ENCODE data around the gene ATE1. TPM values are rescaled to one million over a fixed set of nuclear protein-coding genes. Genes with fewer than 3 reads are reported as not detected.

The ATE1 gene
- polyA plus RNA-seq, 1 donor: 18.6 TPM

DNA sequence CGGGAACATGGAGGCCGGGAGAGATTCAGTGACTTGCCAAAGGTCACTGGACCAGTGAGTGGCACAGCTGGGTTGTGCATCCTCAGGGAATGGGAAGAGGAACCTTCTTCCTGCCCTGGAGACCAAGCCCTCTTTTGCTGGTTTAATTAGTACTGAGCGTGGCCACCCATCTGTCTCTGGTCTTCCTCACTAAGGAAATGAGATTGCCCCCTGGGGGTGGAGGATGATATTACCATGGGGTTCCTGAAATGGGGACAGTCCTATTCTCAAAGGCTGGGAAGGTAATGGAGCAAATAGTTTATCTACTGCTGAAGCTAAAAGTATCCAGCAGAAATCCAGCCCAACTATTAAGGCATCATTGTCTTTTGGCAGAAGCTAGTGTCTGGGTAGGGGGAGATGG lies 231.0 kb downstream of the ATE1 start:
- DNase-seq (ENCODE audit: low read depth): no peak

GRCh38 chr10:121695731-121696464 lies 231.9 kb downstream of the ATE1 start:
- no peak for DNase-seq (ENCODE audit: low read depth)

DNA sequence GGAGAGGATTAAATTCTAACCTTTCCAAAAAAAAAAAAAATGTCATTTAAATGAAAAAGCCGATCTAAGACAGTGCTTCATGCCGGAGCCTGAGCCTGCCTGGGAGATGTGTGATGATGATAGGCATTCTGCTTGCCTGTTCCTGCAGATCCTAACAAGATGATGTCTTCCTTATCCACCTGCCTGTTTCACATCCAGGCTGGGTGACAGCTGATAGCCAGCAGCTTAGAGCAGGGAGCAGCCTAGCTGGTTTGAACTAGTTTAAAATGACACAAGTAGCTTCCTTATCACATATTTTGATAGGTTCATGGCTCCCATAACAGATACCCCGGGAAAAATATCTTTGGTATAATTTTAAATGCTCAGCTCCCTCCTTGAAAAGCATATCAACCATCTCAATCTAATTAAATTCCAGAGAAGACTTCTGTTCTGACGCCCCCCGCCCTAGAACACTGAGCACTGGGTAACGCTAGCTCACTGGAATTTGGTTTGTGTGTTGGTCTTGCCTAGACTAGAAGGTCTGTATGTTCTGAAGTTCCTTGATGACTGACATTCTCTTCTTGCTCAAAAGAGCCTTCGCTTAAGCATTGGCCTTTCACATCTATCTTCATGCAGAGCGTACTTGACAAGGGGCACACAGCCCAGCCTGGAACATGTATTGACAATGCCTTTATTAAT lies 232.7 kb downstream of the ATE1 start:
- DNase-seq (ENCODE audit: low read depth): no peak

- no peak for DNase-seq (ENCODE audit: low read depth)
Observed at GRCh38 chr10:121694327-121694965, 233.4 kb downstream of the ATE1 start.

- DNase-seq (ENCODE audit: low read depth): no peak
Observed at GRCh38 chr10:121692626-121693025, 235.2 kb downstream of the ATE1 start.

- no peak for DNase-seq (ENCODE audit: low read depth)
Observed at GRCh38 chr10:121690970-121691369, 236.9 kb downstream of the ATE1 start.

Other genes with a start within 250 kb of the ATE1 start
- 39.9 TPM for gene NSMCE4A, start 47.2 kb upstream of the ATE1 start, polyA plus RNA-seq (ENCODE audit: insufficient read length)
- 122 TPM for gene TACC2, start 61.1 kb upstream of the ATE1 start, polyA plus RNA-seq (ENCODE audit: insufficient read length)